Retinal pigment epithelial cell (primary cell): Measurements from ENCODE around the gene OSBPL10.

Source experiments
- DNase-seq: peaks from one replicate; pipeline ENCODE4 v3.0.0-alpha.2; 2010; ENCODE audit warnings: low read depth
- H3K4me3 ChIP-seq: 2 replicates; pipeline ENCODE4 v1.5.1; 2011; ENCODE audit warnings: mild to moderate bottlenecking, low read length, control low read depth, moderate library complexity
- TF ChIP-seq, protein P1 (sequence below): conservative IDR thresholded peaks from 2 replicates; pipeline ENCODE4 v1.5.1; 2011; ENCODE audit warnings: low read depth, low read length, control low read depth, inconsistent platforms

OSBPL10 gene

DNA sequence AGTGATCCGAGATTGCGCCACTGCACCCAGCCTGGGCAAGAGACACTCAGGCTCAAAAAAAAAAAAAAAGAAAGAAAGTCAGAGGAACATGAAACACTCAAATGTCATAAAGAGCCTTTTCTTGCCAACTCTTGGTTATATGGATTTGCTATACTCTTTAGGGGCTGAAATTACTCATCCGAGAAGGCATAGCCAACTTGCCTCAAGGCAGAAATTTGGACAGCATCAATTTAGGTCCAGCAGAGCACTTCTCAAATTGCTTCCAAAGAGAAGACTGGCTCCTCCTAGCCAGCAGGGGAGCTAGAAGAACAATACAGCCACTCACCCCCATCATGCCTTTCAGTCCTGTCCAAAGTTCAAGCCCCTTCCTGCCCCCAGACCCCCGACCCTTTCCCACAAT lies 43.8 kb downstream of the OSBPL10 start:
- no peak for DNase-seq
- H3K4me3 ChIP-seq: no peak overlapping the region
- TF ChIP-seq, protein P1, sequence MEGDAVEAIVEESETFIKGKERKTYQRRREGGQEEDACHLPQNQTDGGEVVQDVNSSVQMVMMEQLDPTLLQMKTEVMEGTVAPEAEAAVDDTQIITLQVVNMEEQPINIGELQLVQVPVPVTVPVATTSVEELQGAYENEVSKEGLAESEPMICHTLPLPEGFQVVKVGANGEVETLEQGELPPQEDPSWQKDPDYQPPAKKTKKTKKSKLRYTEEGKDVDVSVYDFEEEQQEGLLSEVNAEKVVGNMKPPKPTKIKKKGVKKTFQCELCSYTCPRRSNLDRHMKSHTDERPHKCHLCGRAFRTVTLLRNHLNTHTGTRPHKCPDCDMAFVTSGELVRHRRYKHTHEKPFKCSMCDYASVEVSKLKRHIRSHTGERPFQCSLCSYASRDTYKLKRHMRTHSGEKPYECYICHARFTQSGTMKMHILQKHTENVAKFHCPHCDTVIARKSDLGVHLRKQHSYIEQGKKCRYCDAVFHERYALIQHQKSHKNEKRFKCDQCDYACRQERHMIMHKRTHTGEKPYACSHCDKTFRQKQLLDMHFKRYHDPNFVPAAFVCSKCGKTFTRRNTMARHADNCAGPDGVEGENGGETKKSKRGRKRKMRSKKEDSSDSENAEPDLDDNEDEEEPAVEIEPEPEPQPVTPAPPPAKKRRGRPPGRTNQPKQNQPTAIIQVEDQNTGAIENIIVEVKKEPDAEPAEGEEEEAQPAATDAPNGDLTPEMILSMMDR: no peak

- DNase-seq: no peak
- no peak overlapping the region for H3K4me3 ChIP-seq
- TF ChIP-seq, protein P1: no peak
These were observed 44.5 kb downstream of the OSBPL10 start for GRCh38 chr3:31936420-31937060.

- no peak overlapping the region for H3K4me3 ChIP-seq
- no peak for DNase-seq
- TF ChIP-seq, protein P1: no peak
These were observed 46.2 kb downstream of the OSBPL10 start for GRCh38 chr3:31934866-31935265.

DNA sequence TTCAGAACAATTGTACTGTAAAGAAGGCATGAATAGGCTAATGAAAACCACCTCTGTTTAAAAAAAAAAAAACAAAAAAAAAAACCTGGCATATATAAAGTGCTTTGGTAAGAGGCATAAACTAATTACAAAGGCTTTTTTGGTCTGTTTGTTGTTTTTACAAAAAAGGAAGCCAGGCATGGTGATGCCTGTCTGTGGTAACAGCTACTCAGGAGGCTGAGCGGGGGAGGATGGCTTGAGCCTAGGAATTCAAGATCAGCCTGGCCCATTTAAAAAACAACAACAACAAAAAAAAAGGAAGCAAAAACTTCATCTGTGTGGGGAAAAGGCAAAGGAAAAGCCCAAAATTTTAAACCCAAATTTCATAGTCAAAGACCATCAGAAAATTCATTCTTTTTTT lies 47.0 kb downstream of the OSBPL10 start:
- DNase-seq: no peak
- TF ChIP-seq, protein P1: no peak
- H3K4me3 ChIP-seq: no peak overlapping the region

- TF ChIP-seq, protein P1: no peak
- no peak for DNase-seq
- H3K4me3 ChIP-seq: no peak overlapping the region
These were observed 48.1 kb downstream of the OSBPL10 start for GRCh38 chr3:31932990-31933389.

GRCh38 chr3:31929826-31930502 lies 51.1 kb downstream of the OSBPL10 start:
- TF ChIP-seq, protein P1: no peak
- no peak overlapping the region for H3K4me3 ChIP-seq
- no peak for DNase-seq

- H3K4me3 ChIP-seq: no peak overlapping the region
- no peak for DNase-seq
- TF ChIP-seq, protein P1: no peak
These were observed 53.3 kb downstream of the OSBPL10 start for GRCh38 chr3:31927811-31928210.
